Activated CD4-positive, alpha-beta memory T cell treated with anti-CD3 and anti-CD28 coated beads, Interleukin-2, amount 10 ng/mL, durations not matched to agents 7 days and 5 days (primary cell): ENCODE measurements around the gene KCNG4. TPM values are rescaled to one million over a fixed set of nuclear protein-coding genes. Genes with fewer than 3 reads are reported as not detected.

Experiments
- CTCF ChIA-PET: fragments of 350-600 bp; sonication (Branson Sonifier 250); formaldehyde crosslinking; loops from one replicate; lab custom pipeline; 2021; ENCODE audit warnings: antibody characterized with exemption, inconsistent platforms; lab: Charles Lee
- POLR2A ChIA-PET: fragments of 350-600 bp; sonication (Branson Sonifier 250); formaldehyde crosslinking; loops from one replicate; lab custom pipeline; 2021; ENCODE audit warnings: antibody characterized with exemption; lab: Charles Lee
- DNase-seq: peaks from one replicate; pipeline ENCODE4 v3.0.0-alpha.2; 2020
- H3K27ac Mint-ChIP-seq: one replicate; pipeline ENCODE4 v1.8.0; 2021; ENCODE audit warnings: mild to moderate bottlenecking, mixed read lengths
- H3K27me3 Mint-ChIP-seq: one replicate; pipeline ENCODE4 v1.8.0; 2021; ENCODE audit warnings: mixed read lengths
- H3K36me3 Mint-ChIP-seq: one replicate; pipeline ENCODE4 v1.8.0; 2021; ENCODE audit warnings: low read depth, mixed read lengths
- H3K4me1 Mint-ChIP-seq: one replicate; pipeline ENCODE4 v1.8.0; 2021; ENCODE audit warnings: mixed read lengths
- H3K4me3 Mint-ChIP-seq: one replicate; pipeline ENCODE4 v1.8.0; 2021; ENCODE audit warnings: mild to moderate bottlenecking, mixed read lengths
- H3K9me3 Mint-ChIP-seq: one replicate; pipeline ENCODE4 v1.8.0; 2021; ENCODE audit warnings: mixed read lengths
- total RNA-seq, 2 experiments: library from RNA; stranded (reverse); gene quantifications; one replicate each; pipeline ENCODE4 v1.2.3, GENCODE V29; 2021

Gene KCNG4
- total RNA-seq, 2 experiments from 2014 or later, result not detected

GRCh38 chr16:84258266-84258665, 18.5 kb upstream of the KCNG4 start:
- no peaks in the 10 kb centered on the region for H3K36me3 Mint-ChIP-seq
- ChIA-PET CTCF (no interaction called here), POLR2A (no interaction called here)
- DNase-seq, result no peak
- peaks cover 18% of the 10 kb centered on the region for H3K27me3 Mint-ChIP-seq
- no peak overlapping the region for H3K4me3 Mint-ChIP-seq
- no peak overlapping the region for H3K27ac Mint-ChIP-seq
- H3K4me1 Mint-ChIP-seq, result no peaks in the 10 kb centered on the region
- H3K9me3 Mint-ChIP-seq, result peaks cover 7% of the 10 kb centered on the region

DNA sequence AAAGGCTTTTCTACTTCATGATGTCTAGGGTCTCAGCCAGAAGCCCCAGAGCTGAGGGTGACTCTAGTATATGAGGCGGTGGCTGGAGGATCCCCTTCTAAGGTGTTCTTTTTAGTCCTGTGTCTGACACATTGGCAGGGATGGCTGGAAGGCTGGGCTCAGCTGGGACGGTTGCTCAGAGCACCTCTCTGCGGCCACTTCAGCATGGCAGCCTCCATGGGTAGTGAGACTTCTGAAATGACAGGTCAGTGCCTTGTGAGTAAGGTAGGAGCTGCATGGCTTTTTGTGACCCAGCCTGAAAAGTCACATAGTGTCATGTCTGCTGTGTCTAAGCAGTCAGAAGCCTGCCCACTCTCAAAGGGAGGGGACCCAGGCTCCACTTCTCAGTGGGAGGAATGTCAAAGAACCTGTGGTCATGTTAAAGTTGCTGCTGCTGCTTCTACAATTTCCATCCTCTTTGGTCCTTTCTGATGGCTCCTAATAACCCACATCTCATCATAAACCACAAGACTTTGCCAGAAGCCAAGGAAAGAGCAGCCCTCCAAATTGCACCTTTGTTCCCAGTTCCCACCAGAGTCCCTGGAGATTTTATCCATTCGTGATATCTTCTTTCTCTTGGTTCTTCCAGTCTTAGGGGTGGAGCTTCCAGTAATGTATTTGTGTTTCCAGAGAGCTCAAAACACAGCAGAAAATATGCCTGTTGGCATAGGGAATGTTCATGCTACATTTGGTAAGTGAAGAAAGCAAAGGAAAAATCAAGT, 15.4 kb upstream of the KCNG4 start:
- ChIA-PET POLR2A (no interaction called here), CTCF (interaction anchor here (3.4 kb wide), 1 partner anchor 21 kb away, joined by 10 read pairs; no protein-coding TSS in a partner anchor)
- Mint-ChIP-seq H3K36me3 (no peaks in the 10 kb centered on the region), H3K4me1 (no peaks in the 10 kb centered on the region), H3K27ac (no peak overlapping the region), H3K4me3 (no peak overlapping the region), H3K9me3 (peaks cover 7% of the 10 kb centered on the region), H3K27me3 (peaks cover 28% of the 10 kb centered on the region)
- no peak for DNase-seq

DNA sequence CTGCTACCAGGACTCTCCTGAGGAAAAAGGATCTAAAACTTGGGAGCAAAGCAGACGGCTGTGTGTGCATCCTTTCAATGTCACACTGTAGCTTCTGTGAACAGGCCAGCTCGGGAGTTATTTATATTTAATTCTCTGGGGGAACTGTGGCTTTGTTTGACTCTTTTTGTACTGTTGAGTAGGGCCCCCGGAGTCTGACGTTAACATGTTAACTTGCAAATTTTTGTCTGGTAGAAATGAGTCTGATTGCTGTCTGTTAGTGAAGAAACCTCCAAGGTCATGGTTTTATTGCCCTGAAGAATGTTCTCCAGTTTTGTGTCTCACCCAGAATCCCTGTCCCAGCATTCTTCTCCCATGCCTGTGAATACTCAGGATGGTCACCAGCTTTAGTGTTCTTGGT, 14.2 kb upstream of the KCNG4 start:
- peaks cover 31% of the 10 kb centered on the region for H3K27me3 Mint-ChIP-seq
- no peak overlapping the region for H3K4me3 Mint-ChIP-seq
- POLR2A ChIA-PET, result no interaction called here
- no peak overlapping the region for H3K27ac Mint-ChIP-seq
- H3K36me3 Mint-ChIP-seq, result no peaks in the 10 kb centered on the region
- no peak for DNase-seq
- CTCF ChIA-PET, result interaction anchor here (0.9 to 3.4 kb wide), 2 partner anchors 12 to 23 kb away, joined by 3 to 10 read pairs; no protein-coding TSS in a partner anchor
- no peaks in the 10 kb centered on the region for H3K4me1 Mint-ChIP-seq
- H3K9me3 Mint-ChIP-seq, result peaks cover 7% of the 10 kb centered on the region

GRCh38 chr16:84253173-84253572, 13.4 kb upstream of the KCNG4 start:
- H3K9me3 Mint-ChIP-seq, result peaks cover 7% of the 10 kb centered on the region
- ChIA-PET POLR2A (no interaction called here), CTCF (interaction anchor here (0.9 kb wide), 1 partner anchor 11 kb away, joined by 3 read pairs; no protein-coding TSS in a partner anchor)
- no peaks in the 10 kb centered on the region for H3K36me3 Mint-ChIP-seq
- no peak for DNase-seq
- no peak overlapping the region for H3K4me3 Mint-ChIP-seq
- peaks cover 31% of the 10 kb centered on the region for H3K27me3 Mint-ChIP-seq
- H3K27ac Mint-ChIP-seq, result no peak overlapping the region
- no peaks in the 10 kb centered on the region for H3K4me1 Mint-ChIP-seq

- CTCF ChIA-PET, result no interaction called here
- peaks cover 28% of the 10 kb centered on the region for H3K27me3 Mint-ChIP-seq
- POLR2A ChIA-PET, result no interaction called here
- peaks cover 7% of the 10 kb centered on the region for H3K9me3 Mint-ChIP-seq
- no peak overlapping the region for H3K27ac Mint-ChIP-seq
- H3K4me3 Mint-ChIP-seq, result no peak overlapping the region
- H3K4me1 Mint-ChIP-seq, result no peaks in the 10 kb centered on the region
- DNase-seq, result no peak
- H3K36me3 Mint-ChIP-seq, result no peaks in the 10 kb centered on the region
These were observed 12.4 kb upstream of the KCNG4 start for GRCh38 chr16:84252184-84252583.

GRCh38 chr16:84247844-84248243, 8.0 kb upstream of the KCNG4 start:
- Mint-ChIP-seq H3K4me1 (no peaks in the 10 kb centered on the region), H3K27ac (no peak overlapping the region), H3K36me3 (no peaks in the 10 kb centered on the region), H3K4me3 (no peak overlapping the region), H3K27me3 (peaks cover 13% of the 10 kb centered on the region), H3K9me3 (no peaks in the 10 kb centered on the region)
- CTCF ChIA-PET, result interaction anchor here (0.7 kb wide), 1 partner anchor 977 kb away, joined by 3 read pairs; no protein-coding TSS in a partner anchor
- DNase-seq, result no peak
- POLR2A ChIA-PET, result no interaction called here

DNA sequence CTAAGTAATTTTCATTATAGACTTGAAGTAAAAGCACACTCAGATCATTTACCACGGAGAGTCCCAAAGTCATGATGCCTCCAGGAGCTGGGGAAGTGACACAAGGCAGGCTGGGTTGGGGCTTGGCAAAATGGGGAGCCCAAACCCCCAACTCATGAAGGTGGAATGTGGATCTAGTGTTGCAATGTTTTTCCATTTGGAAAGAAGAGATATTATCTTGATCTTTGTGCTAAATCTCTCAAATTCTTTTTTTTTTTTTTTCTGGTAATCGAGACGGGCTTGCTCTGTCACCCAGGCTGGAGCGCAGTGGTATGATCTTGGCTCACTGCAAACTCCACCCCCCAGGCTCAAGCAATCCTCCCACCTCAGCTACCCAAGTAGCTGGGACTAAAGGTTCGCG, 7.5 kb upstream of the KCNG4 start:
- H3K27ac Mint-ChIP-seq, result no peak overlapping the region
- no peak overlapping the region for H3K4me3 Mint-ChIP-seq
- H3K9me3 Mint-ChIP-seq, result no peaks in the 10 kb centered on the region
- no peaks in the 10 kb centered on the region for H3K36me3 Mint-ChIP-seq
- no peak for DNase-seq
- ChIA-PET CTCF (no interaction called here), POLR2A (no interaction called here)
- H3K27me3 Mint-ChIP-seq, result peaks cover 13% of the 10 kb centered on the region
- H3K4me1 Mint-ChIP-seq, result no peaks in the 10 kb centered on the region

GRCh38 chr16:84246679-84247077, 6.9 kb upstream of the KCNG4 start:
- no peak for DNase-seq
- ChIA-PET POLR2A (no interaction called here), CTCF (interaction anchor here (1.1 kb wide), 1 partner anchor 31 kb away, joined by 5 read pairs; no protein-coding TSS in a partner anchor)
- Mint-ChIP-seq H3K4me1 (no peaks in the 10 kb centered on the region), H3K27ac (no peak overlapping the region), H3K36me3 (no peaks in the 10 kb centered on the region), H3K27me3 (peaks cover 11% of the 10 kb centered on the region), H3K9me3 (no peaks in the 10 kb centered on the region), H3K4me3 (no peak overlapping the region)

GRCh38 chr16:84245956-84246678, 6.3 kb upstream of the KCNG4 start:
- ChIA-PET CTCF (interaction anchor here (0.5 to 1.1 kb wide), 2 partner anchors 31 to 1537 kb away, joined by 3 to 5 read pairs; no protein-coding TSS in a partner anchor), POLR2A (no interaction called here)
- H3K4me1 Mint-ChIP-seq, result no peaks in the 10 kb centered on the region
- H3K4me3 Mint-ChIP-seq, result no peak overlapping the region
- no peaks in the 10 kb centered on the region for H3K36me3 Mint-ChIP-seq
- no peaks in the 10 kb centered on the region for H3K9me3 Mint-ChIP-seq
- no peak for DNase-seq
- H3K27ac Mint-ChIP-seq, result no peak overlapping the region
- peaks cover 8% of the 10 kb centered on the region for H3K27me3 Mint-ChIP-seq

GRCh38 chr16:84244728-84245127, 4.9 kb upstream of the KCNG4 start:
- H3K4me1 Mint-ChIP-seq, result no peaks in the 10 kb centered on the region
- ChIA-PET POLR2A (no interaction called here), CTCF (no interaction called here)
- peaks cover 16% of the 10 kb centered on the region for H3K27me3 Mint-ChIP-seq
- no peaks in the 10 kb centered on the region for H3K36me3 Mint-ChIP-seq
- no peak overlapping the region for H3K4me3 Mint-ChIP-seq
- no peaks in the 10 kb centered on the region for H3K9me3 Mint-ChIP-seq
- H3K27ac Mint-ChIP-seq, result no peak overlapping the region
- no peak for DNase-seq

DNA sequence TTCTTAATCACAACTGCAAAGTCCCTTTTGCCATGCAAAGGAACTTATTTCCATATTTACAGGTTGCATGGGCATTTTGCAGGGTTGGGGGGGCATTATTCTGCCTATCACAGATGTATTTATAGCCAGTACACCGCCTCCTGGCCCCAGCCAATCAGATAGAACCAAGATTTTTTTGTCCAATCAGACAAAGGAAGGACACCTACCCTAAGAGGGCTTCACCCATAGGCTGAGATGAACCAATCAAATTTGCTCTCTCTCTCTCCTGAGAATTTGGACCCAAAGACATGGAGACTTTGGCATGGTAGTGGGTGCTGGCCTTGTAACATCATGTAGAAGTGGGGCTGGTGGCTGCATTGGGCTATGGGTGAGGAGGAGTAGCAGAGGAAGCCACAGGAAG, 3.9 kb upstream of the KCNG4 start:
- Mint-ChIP-seq H3K36me3 (no peaks in the 10 kb centered on the region), H3K4me1 (no peaks in the 10 kb centered on the region), H3K27me3 (peaks cover 22% of the 10 kb centered on the region), H3K27ac (no peak overlapping the region), H3K4me3 (no peak overlapping the region), H3K9me3 (no peaks in the 10 kb centered on the region)
- no peak for DNase-seq
- CTCF ChIA-PET, result no interaction called here
- POLR2A ChIA-PET, result no interaction called here

- H3K27me3 Mint-ChIP-seq, result peaks cover 22% of the 10 kb centered on the region
- no peaks in the 10 kb centered on the region for H3K36me3 Mint-ChIP-seq
- no peaks in the 10 kb centered on the region for H3K4me1 Mint-ChIP-seq
- ChIA-PET POLR2A (no interaction called here), CTCF (interaction anchor here (1.0 kb wide), 1 partner anchor 11 kb away, joined by 3 read pairs; no protein-coding TSS in a partner anchor)
- no peaks in the 10 kb centered on the region for H3K9me3 Mint-ChIP-seq
- DNase-seq, result no peak
- no peak overlapping the region for H3K4me3 Mint-ChIP-seq
- no peak overlapping the region for H3K27ac Mint-ChIP-seq
These were observed 3.0 kb upstream of the KCNG4 start for GRCh38 chr16:84242839-84243238.

- Mint-ChIP-seq H3K4me3 (no peak overlapping the region), H3K4me1 (no peaks in the 10 kb centered on the region), H3K36me3 (no peaks in the 10 kb centered on the region), H3K27ac (no peak overlapping the region), H3K27me3 (peaks cover 22% of the 10 kb centered on the region), H3K9me3 (no peaks in the 10 kb centered on the region)
- POLR2A ChIA-PET, result no interaction called here
- DNase-seq, result no peak
- CTCF ChIA-PET, result interaction anchor here (0.6 to 1.0 kb wide), 2 partner anchors 12 to 85 kb away, joined by 3 read pairs; no protein-coding TSS in a partner anchor
These were observed 2.0 kb upstream of the KCNG4 start for GRCh38 chr16:84241778-84242177.
